Measurements from ENCODE around the gene PLSCR4.

DNA sequence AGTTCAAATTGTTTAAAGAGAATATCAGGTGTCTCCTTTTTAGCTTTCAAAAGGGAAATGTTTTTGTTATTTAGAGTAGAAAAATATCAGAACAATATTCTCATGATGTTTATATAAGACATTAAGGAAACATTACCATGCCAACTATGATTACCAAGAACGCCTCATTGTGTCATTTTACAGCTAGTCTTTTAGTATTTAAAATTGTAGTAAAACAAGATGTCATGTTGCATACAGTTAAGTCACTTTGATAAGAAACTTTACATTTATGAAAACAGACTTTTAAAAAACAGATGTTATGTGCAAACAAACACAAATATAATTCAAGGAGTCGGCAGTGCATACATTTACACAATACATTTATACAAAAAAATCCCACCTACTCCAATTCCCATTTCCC is 4.4 kb downstream of the PLSCR4 start:
- TF ChIP-seq CTCF (IDR thresholded peaks at IDR 0.05; ENCODE audit: low read depth, low read length) (no peak), POLR2A (IDR thresholded peaks at IDR 0.05; ENCODE audit: extremely low read depth, insufficient read length) (no peak)

All from NB4 (cell line).